NT2/D1 (cell line): Measurements from ENCODE around the gene CCDC77.
A peak's percentile ranks its signal among the peaks of the same experiment; 100 is the strongest.

ENCODE experiments used
- DNase-seq: peaks from one replicate; pipeline ENCODE4 v3.0.0-alpha.2; 2011; ENCODE audit warnings: low read depth, low spot score
- H3K27me3 ChIP-seq: 2 replicates; pipeline ENCODE4 v1.6.0; 2011; ENCODE audit warnings: mild to moderate bottlenecking; ENCODE audit not compliant: insufficient read length, insufficient read depth
- H3K36me3 ChIP-seq: 2 replicates; pipeline ENCODE4 v1.6.1; 2011; ENCODE audit warnings: mild to moderate bottlenecking, low read length, mixed read lengths; ENCODE audit not compliant: insufficient read depth, insufficient read length
- H3K4me1 ChIP-seq: 2 replicates; pipeline ENCODE4 v1.5.1; 2011; ENCODE audit not compliant: insufficient read depth, insufficient read length
- H3K4me3 ChIP-seq: 2 replicates; pipeline ENCODE4 v1.5.1; 2011; ENCODE audit warnings: low read depth; ENCODE audit not compliant: insufficient read length
- H3K9ac ChIP-seq: 2 replicates; pipeline ENCODE4 v1.6.0; 2011; ENCODE audit warnings: low read depth; ENCODE audit not compliant: insufficient read length
- H3K9me3 ChIP-seq: 2 replicates; pipeline ENCODE4 v1.5.1; 2011; ENCODE audit warnings: mild to moderate bottlenecking, low read length; ENCODE audit not compliant: insufficient read depth
- SUZ12 ChIP-seq: IDR thresholded peaks from 2 replicates; pipeline ENCODE4 v1.6.1; 2011; ENCODE audit not compliant: insufficient read length, insufficient read depth; ENCODE audit errors: extremely low read depth
- YY1 ChIP-seq: IDR thresholded peaks from 2 replicates; pipeline ENCODE4 v1.6.1; 2011; ENCODE audit not compliant: insufficient read length, insufficient read depth
- ZNF274 ChIP-seq: IDR thresholded peaks from 2 replicates; pipeline ENCODE4 v1.6.1; 2011; ENCODE audit warnings: mild to moderate bottlenecking, low read depth, low read length

The CCDC77 gene

DNA sequence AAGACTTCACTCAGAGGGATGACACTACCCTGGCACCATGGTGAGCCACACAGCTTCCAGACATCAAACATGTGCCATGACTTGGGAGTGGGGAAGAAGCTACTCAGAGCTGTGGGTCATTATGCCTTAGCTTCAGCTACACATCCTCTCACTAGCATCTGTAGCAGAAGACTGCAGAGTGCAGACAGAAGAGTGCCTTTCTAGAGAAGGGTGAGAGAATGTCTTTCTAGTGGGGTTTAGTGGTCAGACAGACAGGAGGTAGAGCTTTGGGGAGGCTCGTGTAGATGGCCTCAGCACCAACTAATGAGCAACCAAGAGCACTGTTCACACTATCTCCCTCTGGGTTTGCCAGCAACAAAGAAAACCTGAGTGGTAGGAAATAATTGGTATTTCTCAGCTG, 53.4 kb downstream of the CCDC77 start:
- no peak for TF ChIP-seq SUZ12
- no peak for TF ChIP-seq YY1
- TF ChIP-seq ZNF274, result no peak
- H3K4me3 ChIP-seq, result no peak overlapping the region
- no peaks in the 10 kb centered on the region for H3K36me3 ChIP-seq
- DNase-seq, result no peak
- no peak overlapping the region for H3K9ac ChIP-seq
- no peaks in the 10 kb centered on the region for H3K4me1 ChIP-seq
- peaks cover 8% of the 10 kb centered on the region; the same call in 1 of the 2 replicates for H3K9me3 ChIP-seq
- H3K27me3 ChIP-seq, result peaks cover 18% of the 10 kb centered on the region

DNA sequence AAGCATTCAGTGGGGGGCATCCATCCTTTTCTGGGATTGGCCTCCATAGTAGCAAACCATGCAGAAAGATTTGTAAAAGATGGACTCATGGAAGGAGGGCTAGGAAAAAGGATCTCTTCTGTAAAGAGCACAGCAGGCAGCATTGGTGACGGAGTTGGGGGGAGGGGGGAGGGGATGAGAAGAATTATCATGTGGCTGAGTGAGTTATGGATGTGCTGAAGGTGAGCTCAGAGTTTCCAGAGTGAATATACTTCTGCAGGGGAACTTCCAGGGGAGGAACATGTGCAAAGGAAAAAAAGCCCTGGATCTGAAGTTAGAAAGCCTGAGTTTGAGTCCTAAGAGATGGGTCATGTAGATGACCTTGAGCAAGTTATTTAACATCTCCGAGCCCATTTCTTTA, 54.4 kb downstream of the CCDC77 start:
- Histone ChIP-seq H3K36me3 (no peaks in the 10 kb centered on the region), H3K9me3 (peaks cover 8% of the 10 kb centered on the region; the same call in 1 of the 2 replicates), H3K9ac (no peak overlapping the region), H3K27me3 (peaks cover 24% of the 10 kb centered on the region), H3K4me1 (no peaks in the 10 kb centered on the region), H3K4me3 (no peak overlapping the region)
- TF ChIP-seq SUZ12 (no peak), ZNF274 (no peak), YY1 (no peak)
- DNase-seq, result no peak

DNA sequence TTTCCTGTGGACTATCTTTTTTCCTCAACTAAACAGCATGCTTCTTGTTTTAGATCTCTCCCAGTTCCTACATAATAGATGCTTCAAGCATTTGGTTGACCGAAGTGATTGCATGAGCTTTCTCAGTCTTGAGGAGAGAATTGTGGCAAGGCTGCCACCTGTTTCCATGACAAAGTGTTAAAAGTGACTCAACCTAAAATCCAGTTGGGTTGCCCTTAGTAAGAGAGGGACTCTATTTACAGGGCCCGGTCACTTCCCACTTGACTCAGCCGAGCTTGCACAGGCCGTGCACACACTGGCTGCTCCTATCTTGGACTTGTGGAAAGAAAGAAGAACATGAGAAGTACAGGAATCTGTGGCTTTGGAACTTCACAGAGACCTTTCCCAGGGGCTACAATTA, 56.2 kb downstream of the CCDC77 start:
- peaks cover 10% of the 10 kb centered on the region for H3K36me3 ChIP-seq
- H3K27me3 ChIP-seq, result peaks cover 35% of the 10 kb centered on the region
- no peak for DNase-seq
- TF ChIP-seq SUZ12 (no peak), YY1 (no peak), ZNF274 (no peak)
- H3K4me1 ChIP-seq, result no peaks in the 10 kb centered on the region
- peaks cover 4% of the 10 kb centered on the region; the same call in 1 of the 2 replicates for H3K9me3 ChIP-seq
- H3K4me3 ChIP-seq, result no peak overlapping the region
- no peak overlapping the region for H3K9ac ChIP-seq

DNA sequence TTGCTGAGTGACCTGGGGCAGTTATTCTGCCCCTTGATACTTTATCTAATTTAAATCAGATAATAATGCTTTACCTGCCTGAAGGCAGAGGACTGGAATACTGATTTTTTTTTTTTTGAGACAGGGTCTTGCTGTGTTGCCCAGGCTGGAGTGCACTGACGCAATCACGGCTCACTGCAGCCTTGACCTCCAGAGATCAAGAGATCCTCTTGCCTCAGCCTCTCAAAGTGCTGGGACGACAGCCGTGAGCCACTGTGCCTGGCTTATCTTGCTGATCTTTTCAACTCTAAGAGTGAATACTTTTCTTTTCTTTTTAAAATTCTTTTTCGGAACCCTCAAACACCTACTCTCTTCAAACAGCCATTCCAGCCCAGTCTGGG, 57.6 kb downstream of the CCDC77 start:
- peaks cover 16% of the 10 kb centered on the region for H3K36me3 ChIP-seq
- H3K27me3 ChIP-seq, result peaks cover 35% of the 10 kb centered on the region
- no peaks in the 10 kb centered on the region for H3K9me3 ChIP-seq
- DNase-seq, result no peak
- H3K4me1 ChIP-seq, result peaks cover 2% of the 10 kb centered on the region
- peak overlapping the region; percentile 52 for H3K9ac ChIP-seq
- no peak for TF ChIP-seq ZNF274
- no peak for TF ChIP-seq SUZ12
- no peak for TF ChIP-seq YY1
- H3K4me3 ChIP-seq, result peak overlapping the region; percentile 49

DNA sequence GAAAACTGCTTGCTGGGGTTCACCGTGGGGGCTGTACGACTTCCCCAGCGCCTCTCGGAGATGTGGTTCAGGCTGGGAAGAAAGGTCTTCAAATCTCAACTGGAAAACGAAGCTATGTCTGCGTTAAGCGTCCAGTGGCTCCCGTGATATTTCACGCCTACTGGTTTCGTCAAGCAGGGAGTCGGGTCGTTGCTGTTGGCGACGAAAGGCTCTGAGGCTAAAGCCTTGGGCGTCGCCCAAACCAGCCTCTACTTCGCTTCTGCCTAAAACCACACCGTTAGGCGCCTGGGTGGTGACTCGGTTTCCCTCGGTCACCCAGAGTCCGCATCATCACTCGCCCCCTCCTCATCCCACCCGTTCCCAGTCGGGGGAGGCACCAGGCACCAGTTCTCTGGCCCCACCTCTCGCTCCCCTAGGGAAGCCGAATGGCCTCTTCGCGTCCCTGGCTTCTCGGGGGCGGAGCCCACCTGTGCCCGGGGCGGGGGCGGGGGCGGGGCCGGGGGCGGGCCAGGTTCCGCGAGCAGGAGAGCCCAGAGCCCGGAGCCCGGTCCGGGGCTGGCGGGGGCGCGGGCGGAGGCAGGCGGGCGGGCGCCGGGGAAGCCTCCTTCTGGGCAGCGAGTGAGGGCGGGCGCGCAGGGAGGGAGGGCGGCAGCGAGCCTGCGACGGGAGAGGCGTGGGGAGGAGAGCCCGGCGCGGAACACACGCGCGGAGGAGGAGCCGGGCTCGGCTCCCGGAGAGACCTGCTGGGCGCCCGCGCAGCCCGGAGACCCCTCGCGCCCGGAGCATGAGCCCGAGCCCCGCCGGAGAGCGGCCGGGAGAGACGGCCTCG, 58.2 kb downstream of the CCDC77 start, which contains the start of gene B4GALNT3:
Gene B4GALNT3, plus strand, starts transcription at position 510 of the 829 bp plus-strand sequence. CDS start 438 bp downstream, outside the sequence.
- DNase-seq, result peak; percentile 47
- H3K9ac ChIP-seq, result peak within 1 kb of the TSS; percentile 82
- peak within 1 kb of the TSS; percentile 65 for H3K4me3 ChIP-seq
- no peak for TF ChIP-seq YY1
- no peak for TF ChIP-seq SUZ12
- no peak for TF ChIP-seq ZNF274
- peaks cover 16% of the 10 kb centered on the region for H3K36me3 ChIP-seq
- H3K4me1 ChIP-seq, result peaks cover 3% of the 10 kb centered on the region
- peaks cover 35% of the 10 kb centered on the region for H3K27me3 ChIP-seq
- H3K9me3 ChIP-seq, result no peaks in the 10 kb centered on the region

DNA sequence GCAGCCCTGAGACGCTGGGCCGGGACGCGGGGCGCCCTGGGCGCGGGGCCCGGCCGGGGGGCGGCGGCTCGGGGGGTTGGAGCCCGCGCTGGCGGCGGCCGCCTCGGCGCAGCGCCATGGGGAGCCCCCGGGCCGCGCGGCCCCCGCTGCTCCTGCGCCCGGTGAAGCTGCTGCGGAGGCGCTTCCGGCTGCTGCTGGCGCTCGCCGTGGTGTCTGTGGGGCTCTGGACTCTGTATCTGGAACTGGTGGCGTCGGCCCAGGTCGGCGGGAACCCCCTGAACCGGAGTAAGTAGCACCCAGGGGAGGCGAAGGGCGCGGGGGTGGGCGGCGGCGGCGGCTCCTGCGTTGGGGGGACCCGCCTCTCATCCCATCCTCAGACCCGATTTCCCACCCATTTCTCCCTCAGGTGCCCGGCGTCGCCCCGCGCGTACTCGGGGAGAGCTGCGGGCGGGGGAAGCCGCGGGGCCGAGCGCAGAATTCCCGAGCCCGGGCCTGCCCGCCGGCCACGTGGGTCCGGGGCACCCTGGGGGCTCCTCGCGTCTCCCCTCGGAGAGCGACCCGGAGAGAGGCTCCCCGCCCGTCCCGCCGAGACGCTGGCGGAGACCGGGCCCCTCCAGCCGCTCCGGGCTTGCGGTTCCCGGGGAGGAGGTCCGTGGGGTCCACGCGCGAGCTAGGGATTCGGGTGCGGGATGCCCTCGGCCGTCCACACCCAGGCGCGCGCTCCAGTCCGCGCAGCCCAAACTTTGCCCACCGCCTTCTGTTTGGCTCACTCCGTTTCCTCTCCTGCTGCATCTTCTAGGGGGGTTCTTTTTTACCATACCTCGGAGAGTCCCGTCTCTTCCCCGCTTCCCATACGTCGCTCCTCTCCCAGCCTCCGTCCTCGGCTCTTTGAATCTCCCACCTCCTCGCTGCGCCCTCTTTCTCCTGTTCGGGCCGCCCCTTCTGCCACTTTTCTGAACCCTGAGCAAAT, 59.1 kb downstream of the CCDC77 start:
- Histone ChIP-seq H3K4me3 (peak overlapping the region; percentile 65), H3K27me3 (peaks cover 35% of the 10 kb centered on the region), H3K9me3 (no peaks in the 10 kb centered on the region), H3K9ac (peak overlapping the region; percentile 82), H3K36me3 (peaks cover 16% of the 10 kb centered on the region), H3K4me1 (peaks cover 7% of the 10 kb centered on the region)
- no peak for DNase-seq
- TF ChIP-seq SUZ12, result no peak
- TF ChIP-seq YY1, result no peak
- TF ChIP-seq ZNF274, result no peak

DNA sequence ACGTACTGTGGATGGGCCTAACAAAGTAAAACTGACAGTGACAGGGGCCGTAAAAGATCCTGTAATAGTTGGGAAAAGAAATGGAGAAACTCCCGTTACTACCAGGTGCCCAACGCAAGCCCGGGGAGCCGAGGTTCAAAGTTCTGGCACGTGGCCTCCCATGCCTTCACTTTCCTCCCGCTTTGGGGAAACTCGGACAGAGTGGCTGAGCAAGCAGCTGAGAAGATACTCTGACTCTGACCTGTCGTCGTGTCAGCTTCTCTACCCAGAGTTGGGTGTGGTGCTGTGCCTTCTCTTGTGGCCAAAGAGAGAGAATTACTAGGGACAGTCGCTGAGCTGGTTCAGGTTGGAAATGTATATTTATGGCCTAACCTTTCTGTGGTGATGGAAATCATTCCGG, 60.0 kb downstream of the CCDC77 start:
- H3K4me1 ChIP-seq, result peaks cover 12% of the 10 kb centered on the region
- H3K9ac ChIP-seq, result peak overlapping the region; percentile 82
- no peak for TF ChIP-seq ZNF274
- H3K36me3 ChIP-seq, result peaks cover 16% of the 10 kb centered on the region
- H3K4me3 ChIP-seq, result peak overlapping the region; percentile 65
- DNase-seq, result no peak
- no peaks in the 10 kb centered on the region for H3K9me3 ChIP-seq
- peaks cover 35% of the 10 kb centered on the region for H3K27me3 ChIP-seq
